GM19395 (cell line): ENCODE results near the gene SLC5A12.
"Not testable (repeated sequence)": the region's sequence is repeated elsewhere in the genome, so short reads cannot be mapped to it uniquely, and the experiment has no call there.

ENCODE experiments used
- ATAC-seq: cut with Tn5 transposase; IDR thresholded peaks from one replicate; pipeline ENCODE4 v1.9.1; 2021; ENCODE audit warnings: mild to moderate bottlenecking, moderate library complexity; ENCODE audit not compliant: unreplicated experiment

The SLC5A12 gene

GRCh38 chr11:26662916-26663315 lies 58.9 kb downstream of the SLC5A12 start:
- ATAC-seq = no peak

DNA sequence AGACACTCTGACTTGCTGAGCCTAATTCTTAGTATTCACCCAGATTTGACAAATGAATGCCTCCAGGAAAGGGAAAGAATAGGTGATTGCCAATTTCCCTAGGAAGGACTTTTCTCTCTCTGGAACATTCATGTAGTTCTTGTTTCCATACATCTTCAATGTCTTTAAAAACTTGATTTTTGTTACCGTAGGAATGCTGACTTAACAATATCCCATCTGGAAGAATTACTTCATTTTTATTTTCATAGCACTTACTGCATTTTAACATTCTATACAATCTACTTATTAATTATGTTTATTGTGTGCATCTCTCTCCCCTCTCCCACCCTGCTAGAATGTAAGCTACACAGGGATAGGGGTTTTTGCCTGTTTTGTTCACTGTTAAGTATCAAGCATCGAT lies 66.6 kb downstream of the SLC5A12 start:
- no peak for ATAC-seq

- no peak for ATAC-seq
These were observed 69.9 kb downstream of the SLC5A12 start for GRCh38 chr11:26651916-26652315.

GRCh38 chr11:26649884-26650283 lies 72.0 kb downstream of the SLC5A12 start:
- peak; percentile 93 for ATAC-seq

- ATAC-seq = not testable (repeated sequence)
These were observed 78.5 kb downstream of the SLC5A12 start for GRCh38 chr11:26643314-26643713.

DNA sequence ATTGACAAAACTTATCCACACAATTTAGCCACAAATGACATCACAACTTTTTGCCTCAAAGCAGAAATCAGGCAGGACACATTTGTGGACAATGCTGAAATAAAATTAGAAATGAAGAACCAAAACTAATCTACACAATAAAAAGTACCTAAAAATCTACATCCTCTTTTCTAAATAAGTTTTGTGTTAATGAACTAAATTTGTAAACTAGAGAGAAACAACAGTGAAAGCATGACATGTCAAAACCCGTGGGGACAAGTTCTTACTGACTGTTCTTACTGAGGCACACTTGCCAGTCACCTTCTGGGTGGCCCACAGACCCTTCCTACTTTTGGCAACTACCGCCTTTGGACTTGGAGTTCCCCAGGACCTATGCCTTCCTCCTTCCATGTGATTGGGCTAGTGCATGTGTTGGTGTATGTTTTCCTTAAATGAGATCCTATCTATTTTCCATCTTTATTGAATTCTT lies 89.1 kb downstream of the SLC5A12 start:
- ATAC-seq = no peak

- no peak for ATAC-seq
These were observed 95.5 kb downstream of the SLC5A12 start for GRCh38 chr11:26626346-26626745.

DNA sequence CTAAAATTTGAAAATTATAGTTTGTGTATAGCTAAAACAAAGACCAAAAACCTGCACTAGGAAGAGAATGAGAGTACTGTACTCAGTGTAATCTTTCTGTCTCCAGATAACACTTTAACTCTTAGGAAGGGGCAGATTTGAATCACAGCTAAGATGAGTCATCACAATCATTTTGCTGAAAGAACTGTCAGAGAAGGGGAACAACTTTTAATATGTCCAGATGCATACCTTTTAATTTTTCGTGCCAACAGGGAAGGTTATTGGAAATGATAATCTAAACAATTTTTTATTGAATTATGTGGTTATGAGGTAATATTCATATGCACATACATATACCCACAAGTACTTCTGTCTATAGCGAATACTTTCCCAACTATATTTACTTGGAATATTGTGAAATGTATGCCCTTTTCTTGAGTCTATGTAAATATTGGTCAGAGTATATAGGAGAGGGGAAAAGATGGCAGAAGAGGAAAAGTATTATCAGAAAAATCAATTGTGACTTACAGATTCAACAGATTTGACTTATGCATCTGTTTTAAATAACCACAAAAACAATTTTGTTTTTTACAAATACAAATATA lies 98.7 kb downstream of the SLC5A12 start:
- no peak for ATAC-seq

DNA sequence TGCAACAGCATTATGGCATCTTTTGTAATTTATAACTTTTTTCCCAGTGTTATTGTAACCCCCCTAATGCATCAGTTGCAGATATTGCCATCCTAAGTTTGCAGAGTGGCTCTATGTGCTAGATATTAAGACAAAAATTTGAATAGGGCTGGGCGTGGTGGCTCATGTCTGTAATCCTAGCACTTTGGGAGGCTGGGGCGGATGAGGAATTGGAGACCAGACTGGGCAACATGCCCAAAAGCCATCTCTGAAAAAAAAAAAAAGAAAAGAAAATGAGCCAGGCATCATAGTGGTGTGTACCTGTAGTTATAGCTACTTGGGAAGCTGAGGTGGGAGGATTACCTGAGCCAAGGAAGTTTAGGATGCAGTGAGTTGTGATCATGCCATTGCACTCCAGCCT lies 99.7 kb downstream of the SLC5A12 start:
- no peak for ATAC-seq

GRCh38 chr11:26621132-26621531 lies 100.7 kb downstream of the SLC5A12 start:
- no peak for ATAC-seq

GRCh38 chr11:26620282-26621045 lies 101.4 kb downstream of the SLC5A12 start:
- no peak for ATAC-seq

DNA sequence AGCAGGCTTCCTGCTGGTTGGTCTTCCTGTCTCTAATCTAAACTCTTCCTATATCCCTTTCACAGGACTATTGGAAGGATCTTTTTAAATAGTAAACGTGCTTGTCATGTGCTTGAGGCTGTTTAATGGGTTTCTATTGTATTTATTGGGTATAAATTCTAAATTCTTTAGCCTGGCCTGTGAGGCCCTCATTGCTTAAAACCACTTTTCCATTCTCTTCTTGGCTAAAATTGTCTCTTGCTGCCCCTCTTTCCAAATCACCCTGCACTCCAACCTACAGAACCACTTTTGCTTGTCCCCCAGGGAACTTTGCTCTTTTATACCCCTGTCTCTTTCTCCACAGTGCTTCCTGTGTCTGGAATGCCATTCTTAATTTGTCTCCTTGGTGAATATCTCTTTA lies 103.4 kb downstream of the SLC5A12 start:
- ATAC-seq = no peak
